Limb (tissue), 2 donors: Measurements from ENCODE around the gene DHRS13.
"Not testable (repeated sequence)": the region's sequence is repeated elsewhere in the genome, so short reads cannot be mapped to it uniquely, and the experiment has no call there.

Experiments used
- DNase-seq, 2 donors: peaks; one replicate each; pipeline ENCODE4 v3.0.0-alpha.2; 2016; ENCODE audit errors: extremely low spot score in 2 of 2

DHRS13 gene

DNA sequence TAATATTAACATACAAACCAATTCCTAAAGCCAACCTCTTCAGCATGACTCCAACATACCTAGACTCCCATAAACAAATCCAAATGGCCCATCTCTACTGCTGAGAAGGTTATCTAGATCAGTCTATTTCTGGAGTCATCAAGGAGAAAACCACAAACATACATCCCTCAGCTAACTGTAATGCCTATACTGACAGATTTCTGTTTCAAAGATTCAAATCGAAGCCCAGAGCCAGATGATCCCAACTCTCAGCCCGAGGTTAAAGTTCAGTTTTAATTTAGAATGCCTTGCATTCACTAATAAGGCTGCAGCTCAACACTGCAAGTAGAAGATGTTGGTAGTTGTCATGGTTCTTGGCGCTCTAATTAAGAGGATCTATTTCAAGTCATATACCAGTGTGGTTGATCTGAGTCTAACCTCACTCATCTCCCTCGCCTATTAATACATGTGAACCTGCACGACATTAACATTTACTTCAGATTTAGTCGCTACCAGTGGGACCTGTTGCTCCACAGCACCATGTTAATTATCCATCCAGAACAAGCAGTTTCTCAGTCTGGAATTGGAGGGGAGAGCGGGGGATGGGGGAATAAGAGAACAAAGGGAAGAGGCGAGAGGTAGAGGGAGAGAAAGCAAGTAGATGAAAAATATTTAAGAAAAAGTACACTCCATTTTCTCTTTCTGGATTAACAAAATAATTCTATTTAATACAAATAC lies 33.0 kb upstream of the DHRS13 start:
- DNase-seq = no peak

DNA sequence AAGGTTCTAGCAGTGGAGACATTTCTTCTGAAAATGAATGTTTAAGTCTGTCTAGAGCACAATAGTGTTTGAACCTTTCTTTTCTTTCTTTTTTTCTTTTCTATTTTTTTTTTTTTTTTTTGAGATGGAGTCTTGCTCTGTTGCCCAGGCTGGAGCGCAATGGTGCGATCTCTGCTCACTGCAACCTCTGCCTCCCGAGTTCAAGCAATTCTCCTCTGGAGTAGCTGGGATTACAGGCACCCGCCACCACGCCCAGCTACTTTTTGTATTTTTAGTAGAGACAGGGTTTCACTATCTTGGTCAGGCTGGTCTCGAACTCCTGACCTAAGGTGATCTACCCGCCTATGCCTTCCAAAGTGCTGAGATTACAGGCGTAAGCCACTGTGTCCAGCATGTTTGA lies 31.6 kb upstream of the DHRS13 start:
- not testable (repeated sequence) for DNase-seq

DNA sequence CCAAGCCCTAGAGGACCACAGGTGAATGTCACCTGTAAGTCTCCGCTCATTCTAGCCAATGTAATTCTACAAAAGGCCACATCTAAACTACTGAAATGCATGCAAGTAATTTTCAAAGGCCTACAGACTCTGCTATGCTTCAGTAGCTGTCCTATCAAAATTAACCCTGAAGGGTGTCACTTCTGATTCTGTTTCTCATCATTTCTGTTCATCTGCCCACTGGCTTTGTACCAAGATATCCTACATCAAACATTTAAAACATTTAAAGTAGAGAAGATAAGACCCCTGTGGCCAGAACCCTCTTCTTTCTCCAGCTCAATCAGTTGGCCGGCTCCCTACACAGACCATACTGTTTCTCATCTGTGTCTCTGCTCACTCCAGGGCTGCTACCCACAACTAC lies 26.9 kb upstream of the DHRS13 start:
- no peak for DNase-seq

DNA sequence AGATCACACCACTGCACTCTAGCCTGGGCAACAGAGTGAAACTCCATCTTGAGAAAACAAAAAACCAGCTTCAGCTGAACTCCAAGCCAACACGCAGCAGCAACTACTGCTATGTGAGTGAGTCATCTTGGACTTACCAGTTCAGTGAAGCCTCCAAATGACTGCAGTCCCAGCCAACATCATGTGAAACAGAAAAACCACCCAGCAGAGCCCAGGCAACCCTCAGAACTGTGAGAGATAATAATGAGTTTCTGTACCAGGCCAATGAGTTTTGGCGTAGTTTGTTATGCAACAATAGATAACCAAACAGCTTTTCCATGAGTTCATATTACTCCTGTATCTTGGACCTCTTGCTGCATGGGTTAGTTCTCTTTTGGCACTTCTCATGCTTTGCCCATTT lies 25.2 kb upstream of the DHRS13 start:
- no peak for DNase-seq

DNA sequence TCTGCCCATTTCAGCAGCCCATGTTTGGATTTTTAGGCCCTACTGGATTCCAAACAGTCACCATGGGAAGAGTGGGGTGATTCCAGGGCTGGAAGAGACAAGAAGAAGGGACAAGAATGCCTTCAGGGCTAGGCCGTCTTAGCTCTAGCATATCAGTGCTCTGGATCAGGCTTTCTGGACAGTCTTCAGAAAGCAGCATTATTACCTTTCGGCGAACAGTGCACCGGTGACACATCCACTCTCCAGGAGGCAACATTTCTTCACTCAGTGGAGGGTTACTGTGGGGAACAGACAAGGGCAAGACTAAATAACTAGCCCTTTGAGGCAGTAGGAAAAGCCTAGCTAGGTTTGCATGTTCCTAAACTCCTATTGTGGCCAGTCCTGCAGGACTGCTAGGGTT lies 23.9 kb upstream of the DHRS13 start:
- DNase-seq = no peak

DNA sequence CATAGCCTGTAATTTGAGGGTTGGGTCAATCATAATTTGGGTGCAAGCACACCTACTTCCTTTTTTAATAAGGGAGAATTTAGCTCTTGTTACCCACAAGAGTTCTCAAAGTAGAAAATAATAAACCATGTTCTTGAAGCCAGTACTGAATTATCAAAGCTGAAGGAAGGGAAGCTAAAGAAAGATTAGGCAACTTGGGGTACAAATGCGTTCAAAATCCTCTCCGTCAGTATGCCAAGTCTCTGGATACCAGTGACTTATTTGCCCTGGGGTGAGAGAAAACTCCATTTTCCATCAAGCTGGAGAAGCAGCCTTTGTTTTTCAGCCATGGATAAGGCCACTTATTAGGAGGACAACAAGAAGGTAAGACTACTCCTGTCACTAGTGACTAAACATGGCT lies 23.5 kb upstream of the DHRS13 start:
- DNase-seq = no peak

DNA sequence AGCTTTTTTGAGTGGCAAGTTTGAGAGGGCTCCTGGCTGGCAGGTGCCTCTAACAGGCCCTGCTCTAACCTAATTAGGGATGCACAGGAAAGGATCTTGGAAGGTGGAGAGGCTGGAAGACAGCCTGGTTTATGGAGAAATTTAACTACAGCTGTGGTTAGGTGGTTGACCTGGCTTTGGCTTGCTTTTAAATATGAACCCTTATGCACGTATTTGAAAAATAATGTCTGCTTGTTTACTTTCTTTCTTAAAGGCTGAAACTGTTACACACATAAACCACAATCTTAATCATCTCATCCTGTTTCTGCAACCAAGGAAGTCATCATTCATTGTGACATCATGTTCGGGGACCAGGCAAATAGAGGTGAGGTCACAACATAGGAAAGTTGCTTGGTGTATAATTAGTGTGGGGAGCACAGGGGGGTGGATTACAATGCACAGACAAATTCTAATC lies 23.1 kb upstream of the DHRS13 start:
- DNase-seq = no peak

DNA sequence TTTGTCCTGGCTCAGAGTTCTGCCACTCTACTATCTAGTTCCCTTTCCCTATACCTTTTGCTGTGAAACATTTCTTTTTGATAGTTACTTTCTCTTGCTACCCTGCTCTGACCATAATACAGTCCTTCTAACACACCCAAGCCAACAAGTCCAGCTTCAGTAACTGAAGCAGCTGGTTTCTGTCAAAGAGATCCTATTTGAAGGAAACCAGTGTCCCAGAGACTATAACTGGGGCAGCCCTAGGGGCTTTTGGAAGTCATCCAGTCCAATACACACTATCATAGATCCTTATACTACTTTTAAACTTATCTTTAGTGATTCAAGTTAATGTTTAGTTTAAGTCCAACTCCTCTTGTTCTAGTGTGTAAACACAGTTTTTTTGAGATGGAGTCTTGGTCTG lies 17.3 kb upstream of the DHRS13 start:
- no peak for DNase-seq

DNA sequence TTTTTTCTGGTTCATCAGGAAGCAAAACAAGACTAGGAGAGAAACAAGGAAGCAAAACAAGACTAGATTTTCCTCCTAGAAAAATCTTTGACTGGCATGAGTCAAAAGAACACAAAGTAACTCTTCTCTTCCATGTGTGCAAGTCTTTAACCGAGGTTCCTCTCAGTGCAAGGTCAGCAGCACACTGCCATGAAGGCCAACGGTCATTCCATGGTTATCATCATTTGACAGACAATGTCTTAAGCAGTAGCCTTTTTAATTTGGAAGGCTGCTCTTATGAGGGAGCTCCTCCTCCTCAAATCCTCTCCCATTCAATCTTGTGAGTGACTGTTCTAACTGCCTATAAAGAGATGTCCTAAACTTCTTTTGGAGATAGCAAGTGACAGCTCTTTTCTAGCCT lies 15.4 kb upstream of the DHRS13 start:
- no peak for DNase-seq

DNA sequence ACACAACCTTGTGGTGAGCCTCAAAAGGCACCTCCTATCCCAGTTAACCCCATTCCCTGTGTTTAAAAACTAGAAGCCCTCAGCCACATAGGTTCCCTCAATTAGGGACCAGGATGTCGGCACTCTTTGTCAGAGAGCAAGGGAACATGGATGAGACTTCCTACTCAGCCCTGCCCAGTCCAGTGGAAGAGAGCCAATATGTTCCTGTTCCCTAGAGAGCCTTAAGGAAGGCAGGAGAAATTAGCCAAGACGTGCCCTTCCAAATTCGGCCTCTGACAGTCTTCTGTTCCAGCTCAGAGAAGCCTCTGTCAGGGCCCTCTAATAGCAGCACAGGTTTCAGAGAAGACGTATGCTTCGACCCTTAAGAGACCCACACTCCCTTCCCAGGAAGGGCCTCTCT lies 14.6 kb upstream of the DHRS13 start:
- DNase-seq = no peak

DNA sequence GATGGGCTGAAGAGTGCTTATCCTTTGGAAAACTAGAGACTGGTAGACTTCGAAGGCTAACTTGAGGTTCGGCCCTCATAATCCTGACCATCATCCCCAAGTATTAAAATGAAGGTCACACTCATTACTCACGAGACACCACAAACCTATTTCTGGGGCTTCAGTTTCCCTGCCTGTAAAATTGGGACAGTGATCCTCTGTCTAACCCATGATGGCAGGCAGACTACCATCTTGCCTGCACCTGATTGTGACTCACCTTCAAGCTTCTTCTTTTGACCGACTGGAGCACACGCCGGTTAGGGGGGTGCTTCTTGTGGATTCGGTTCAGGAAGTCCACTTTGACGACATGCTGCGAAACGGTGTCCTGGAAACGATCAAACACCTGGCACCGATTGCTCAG lies 14.2 kb upstream of the DHRS13 start:
- DNase-seq = no peak

DNA sequence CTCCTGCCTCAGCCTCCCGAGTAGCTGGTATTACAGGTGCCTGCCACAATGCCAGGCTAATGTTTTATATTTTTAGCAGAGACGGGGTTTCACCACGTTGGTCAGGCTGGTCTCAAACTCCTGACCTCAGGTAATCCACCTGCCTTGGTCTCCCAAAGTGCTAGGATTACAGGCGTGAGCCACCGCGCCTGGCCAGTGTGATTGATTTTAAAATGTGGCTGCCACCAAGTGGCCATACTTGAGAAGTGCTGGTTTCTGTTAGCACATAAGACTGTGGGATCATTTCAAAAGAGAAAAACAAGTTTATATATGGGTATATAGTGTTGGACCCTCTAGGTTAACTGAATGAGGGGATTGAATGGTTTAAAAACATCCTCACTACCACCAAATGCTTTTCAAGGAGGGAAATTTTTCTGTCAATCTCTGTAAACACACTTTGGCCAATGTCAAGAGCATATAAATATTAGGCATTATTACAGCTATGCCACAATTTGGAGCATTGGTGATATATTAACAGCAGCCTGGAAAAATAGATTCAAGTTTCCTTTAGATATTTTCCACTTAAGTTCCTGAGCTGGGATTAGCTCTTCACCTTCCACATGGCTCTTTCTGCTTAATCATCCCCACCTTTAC lies 13.5 kb upstream of the DHRS13 start:
- DNase-seq = peak in 1 of 2 donors; percentile 12

DNA sequence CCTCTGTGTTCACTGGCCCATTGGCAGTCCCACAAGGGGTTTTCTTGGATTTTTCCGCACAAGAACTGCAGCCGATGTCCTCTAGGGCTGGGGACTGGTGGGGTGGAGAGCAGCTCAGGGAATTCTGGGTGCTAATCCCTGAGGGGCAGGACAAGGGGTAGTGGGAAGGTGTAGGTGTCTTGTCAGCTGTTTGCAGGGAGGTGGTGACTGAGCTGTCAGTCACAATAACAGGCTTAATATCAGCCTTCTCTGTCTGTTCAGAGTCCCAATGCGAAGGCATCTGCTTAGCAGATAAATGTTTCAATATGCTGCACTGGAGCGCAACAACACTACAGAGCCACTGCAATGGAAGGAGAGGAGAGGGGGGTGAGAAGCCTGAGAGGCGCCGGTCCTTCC lies 10.1 kb upstream of the DHRS13 start:
- DNase-seq = no peak

DNA sequence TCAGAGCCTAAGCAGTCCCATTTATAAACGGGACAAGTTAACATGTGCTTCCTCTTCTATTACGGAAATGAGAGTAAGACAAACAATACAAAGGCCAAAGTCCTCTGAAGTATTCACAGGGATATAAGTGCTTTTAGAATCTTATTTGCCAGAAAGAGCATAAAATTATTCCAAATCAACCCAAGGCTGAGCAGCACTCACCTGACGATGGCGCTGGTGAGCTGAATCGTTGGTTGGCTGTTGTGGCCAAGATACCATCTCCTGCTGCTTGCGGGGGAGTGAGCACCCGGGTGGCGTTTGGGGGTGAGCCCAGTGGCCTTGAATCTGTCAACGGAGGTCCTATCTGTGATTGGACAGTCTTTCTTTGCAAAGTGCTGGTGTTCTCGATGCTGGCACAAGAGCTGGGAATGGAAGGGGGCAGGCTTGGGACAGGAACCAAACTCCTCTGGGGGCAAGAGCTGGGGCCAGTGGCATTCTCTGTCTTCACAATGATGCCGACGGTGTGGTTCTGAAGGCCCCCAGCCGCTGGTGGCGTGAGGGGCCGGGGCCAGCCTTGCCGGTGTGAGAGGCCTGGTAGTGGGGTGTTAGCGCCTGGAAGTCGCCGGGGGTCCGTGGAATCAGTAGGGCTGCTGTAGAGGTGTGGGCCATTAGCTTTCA lies 9.5 kb upstream of the DHRS13 start:
- no peak for DNase-seq

DNA sequence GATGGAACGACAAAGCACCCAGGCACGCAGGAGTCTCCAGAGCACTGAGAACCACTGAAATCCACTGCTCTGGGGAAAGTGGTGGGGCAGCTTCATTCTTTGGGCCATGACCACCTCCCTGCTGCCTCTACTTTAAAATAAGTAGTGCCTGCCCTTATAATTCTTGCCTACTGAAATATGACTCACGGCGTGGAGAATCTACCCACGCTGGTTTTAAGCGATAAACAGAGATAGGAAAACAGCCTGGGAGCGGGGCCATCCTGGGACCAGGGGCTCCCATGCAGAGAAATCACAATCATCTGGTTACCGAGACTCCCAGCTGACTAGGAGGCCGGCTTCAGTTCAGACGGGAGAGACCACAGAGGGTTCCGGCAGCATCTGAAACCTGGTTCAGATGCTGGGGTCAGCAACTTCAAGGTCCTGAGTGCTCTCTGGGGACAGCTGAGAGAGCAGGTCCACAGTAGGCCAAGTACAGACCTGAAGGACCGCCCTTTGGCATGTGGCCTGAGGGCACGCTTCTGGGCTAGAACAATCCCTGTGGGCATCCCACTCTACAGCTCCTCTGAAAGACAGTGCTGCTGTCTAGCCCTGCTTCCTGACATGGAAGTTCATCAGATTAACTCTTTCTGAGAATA lies 8.6 kb upstream of the DHRS13 start:
- DNase-seq = no peak

DNA sequence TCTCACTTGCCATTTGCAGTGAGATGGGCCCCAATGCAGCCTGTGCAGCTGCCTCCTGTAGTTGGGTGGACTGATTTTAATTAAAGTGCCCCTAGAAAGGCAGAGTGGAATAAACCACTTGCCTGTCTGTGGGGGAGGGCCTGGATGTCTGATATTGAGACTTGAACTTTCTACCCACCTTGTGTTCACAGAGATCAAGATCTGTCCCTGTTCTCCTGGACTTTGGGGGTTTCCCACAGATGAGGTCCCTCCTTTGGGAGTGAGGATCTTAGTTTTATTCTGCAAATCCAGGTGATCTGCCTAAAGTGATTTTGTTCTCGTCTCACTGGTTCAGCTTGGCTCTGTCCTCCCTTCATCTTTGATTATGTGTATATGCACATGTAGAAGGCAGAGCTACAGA lies 7.7 kb upstream of the DHRS13 start:
- DNase-seq = no peak

DNA sequence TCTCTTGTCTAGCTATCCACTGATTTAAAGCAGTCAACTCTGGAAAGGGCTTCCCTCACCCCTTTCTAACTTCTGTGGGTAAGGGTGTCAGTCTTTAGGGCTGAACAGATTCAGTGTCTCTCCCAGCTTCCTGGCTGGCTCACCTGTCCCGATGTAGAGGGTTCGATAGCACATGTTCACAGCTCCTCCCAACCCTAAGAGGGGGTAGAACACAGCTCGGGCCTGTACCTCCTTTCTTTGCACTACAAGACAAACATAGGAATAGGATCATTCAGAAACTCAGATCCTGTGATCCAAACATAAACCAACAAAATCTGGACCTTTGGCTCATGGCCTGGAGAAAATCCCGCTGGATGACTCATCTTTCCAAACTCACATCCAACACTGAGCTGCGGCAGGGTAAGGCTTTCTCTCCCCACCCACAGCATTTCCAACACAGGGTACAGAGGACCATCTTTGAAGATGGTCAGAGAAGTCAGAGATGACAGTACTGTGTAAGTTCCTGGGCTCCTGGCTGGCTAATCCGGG lies 5.8 kb upstream of the DHRS13 start:
- no peak for DNase-seq

DNA sequence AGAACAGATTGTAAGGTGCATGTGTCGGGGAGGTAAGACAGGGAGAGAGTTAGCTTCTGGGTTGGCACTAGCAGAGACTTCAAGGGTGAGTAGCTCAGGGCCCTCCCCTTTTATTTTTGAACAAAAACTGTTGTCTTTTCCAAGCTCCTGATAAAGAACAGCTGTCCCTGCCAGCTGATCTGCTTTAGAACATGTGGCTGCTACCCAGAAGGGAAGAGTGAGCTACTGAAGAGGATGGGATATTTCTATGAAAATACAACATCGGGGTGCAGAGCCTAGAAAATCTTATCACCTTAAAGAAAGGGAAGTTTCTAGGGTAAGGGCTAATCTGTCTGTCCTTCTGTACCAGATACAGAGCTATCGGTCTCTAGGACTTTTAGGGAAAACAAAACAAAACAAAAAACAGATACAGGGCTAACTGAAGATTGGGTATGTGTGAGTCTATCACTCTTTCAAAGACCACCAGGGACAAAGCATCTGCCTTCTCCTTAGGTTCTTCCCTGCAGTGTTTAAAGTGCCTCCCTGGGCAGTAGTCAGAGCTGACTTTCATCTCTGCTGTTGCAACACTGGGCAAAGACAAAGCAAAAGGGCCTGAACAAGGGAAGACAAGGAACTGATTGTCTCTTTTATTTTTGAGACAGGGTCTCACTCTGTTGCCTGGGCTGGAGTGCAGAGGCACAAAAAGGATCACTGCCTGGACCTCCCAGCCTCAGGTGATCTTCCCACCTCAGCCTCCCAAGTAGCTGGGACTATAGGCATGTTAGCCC lies 5.0 kb upstream of the DHRS13 start:
- peak in 1 of 2 donors; percentile 10 for DNase-seq

DNA sequence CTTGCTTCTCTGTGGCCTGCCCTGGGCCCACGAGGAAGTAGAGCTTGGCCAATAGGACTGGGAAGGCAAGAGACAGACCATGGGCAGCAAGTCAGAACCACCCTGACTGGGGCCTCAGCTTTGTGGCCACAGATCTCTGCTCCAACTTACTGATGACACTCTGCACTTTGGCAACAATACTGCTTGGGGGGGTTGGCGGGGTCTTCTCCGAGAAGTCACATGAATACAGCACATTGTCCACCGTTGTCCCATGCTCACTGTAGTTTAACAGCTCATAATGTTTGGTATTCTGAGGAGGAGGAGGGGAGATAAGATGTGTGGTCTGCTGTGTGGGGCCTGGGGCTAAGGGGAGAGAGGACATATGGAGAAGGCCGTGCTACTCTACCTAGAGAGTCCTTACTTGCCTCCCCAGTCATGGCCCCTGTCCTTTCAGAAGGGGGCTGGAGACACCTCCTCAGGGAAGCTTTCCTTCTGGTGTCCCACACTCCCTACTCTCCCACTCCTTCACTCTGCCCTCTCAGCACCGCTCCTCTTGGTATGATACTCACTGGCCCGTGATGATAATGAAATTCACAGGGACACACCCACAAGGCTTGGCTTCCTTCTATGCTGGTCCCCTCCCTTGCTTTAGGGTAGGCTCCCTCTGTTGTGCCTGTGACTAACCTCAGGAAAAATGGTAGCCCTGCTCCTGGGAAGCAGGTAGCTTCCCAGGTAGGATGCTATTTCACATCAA lies 4.0 kb upstream of the DHRS13 start:
- DNase-seq = no peak

DNA sequence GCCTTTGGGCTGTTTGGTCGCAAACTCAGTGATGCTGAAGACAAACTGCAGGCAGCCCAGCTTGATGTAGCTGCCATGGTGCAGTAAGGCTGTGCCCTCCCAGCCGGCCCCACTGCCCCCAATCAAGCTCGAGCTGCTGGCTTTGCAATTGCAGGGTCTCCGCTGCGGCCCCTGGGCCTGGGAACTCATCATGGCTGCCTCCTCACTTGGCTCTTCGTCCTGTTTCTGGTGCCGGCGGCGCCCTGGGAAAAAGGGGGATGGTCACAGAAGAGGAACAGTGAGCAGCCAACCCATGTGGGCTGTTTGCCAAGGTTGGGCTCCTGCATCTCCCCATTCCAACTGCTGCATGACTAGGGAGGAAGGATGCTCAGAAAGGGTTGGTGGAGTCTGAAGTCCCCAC lies 3.4 kb upstream of the DHRS13 start:
- no peak for DNase-seq

DNA sequence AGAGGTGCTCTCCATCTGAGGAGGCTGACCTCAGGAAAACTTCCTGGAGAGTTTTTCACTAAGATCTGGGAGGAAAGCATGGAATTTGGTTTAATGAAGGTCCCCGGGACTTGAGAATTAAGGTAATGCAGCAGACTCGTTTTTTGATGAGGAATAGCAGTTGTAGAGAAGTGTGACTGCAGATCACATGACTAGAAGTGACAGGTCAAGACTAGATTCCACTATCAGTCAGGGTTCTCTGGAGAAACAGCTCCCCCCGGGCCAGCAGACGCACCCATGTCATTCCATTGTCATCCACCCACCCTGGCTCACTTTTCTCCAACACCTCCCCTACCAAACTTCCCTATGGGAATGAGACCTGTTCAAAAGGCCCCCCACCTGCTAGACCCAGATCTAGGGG lies 1.9 kb upstream of the DHRS13 start:
- no peak for DNase-seq
